ENCODE measurements around the gene ROMO1.
"Not testable (repeated sequence)": the region's sequence is repeated elsewhere in the genome, so short reads cannot be mapped to it uniquely, and the experiment has no call there.

Gene ROMO1

GRCh38 chr20:35710039-35710438 is 10.8 kb downstream of the ROMO1 start:
- no peak for DNase-seq (ENCODE audit: low read depth in 2 of 2)

- no peak for DNase-seq (ENCODE audit: low read depth in 2 of 2)
Measured at GRCh38 chr20:35710884-35711587, 11.8 kb downstream of the ROMO1 start.

GRCh38 chr20:35711588-35712209 is 12.5 kb downstream of the ROMO1 start:
- no peak for DNase-seq (ENCODE audit: low read depth in 2 of 2)

GRCh38 chr20:35713120-35713519 is 13.9 kb downstream of the ROMO1 start:
- DNase-seq (ENCODE audit: low read depth in 2 of 2): not testable (repeated sequence)

GRCh38 chr20:35714127-35714526 is 14.9 kb downstream of the ROMO1 start:
- DNase-seq (ENCODE audit: low read depth in 2 of 2): no peak

- no peak for DNase-seq (ENCODE audit: low read depth in 2 of 2)
Measured at GRCh38 chr20:35715652-35716051, 16.4 kb downstream of the ROMO1 start.

- no peak for DNase-seq (ENCODE audit: low read depth in 2 of 2)
Measured at GRCh38 chr20:35716330-35716729, 17.1 kb downstream of the ROMO1 start.

GRCh38 chr20:35718321-35718720 is 19.1 kb downstream of the ROMO1 start:
- not testable (repeated sequence) for DNase-seq (ENCODE audit: low read depth in 2 of 2)

GRCh38 chr20:35718972-35719635 is 19.9 kb downstream of the ROMO1 start:
- no peak for DNase-seq (ENCODE audit: low read depth in 2 of 2)

- no peak for DNase-seq (ENCODE audit: low read depth in 2 of 2)
Measured at GRCh38 chr20:35719717-35720116, 20.5 kb downstream of the ROMO1 start.

- DNase-seq (ENCODE audit: low read depth in 2 of 2): no peak
Measured at GRCh38 chr20:35720165-35721123, 21.2 kb downstream of the ROMO1 start.

GRCh38 chr20:35721219-35721618 is 22.0 kb downstream of the ROMO1 start:
- DNase-seq (ENCODE audit: low read depth in 2 of 2): no peak

- no peak for DNase-seq (ENCODE audit: low read depth in 2 of 2)
Measured at GRCh38 chr20:35721621-35722020, 22.4 kb downstream of the ROMO1 start.

- DNase-seq (ENCODE audit: low read depth in 2 of 2): not testable (repeated sequence)
Measured at GRCh38 chr20:35723275-35723639, 24.1 kb downstream of the ROMO1 start.

- DNase-seq (ENCODE audit: low read depth in 2 of 2): not testable (repeated sequence)
Measured at GRCh38 chr20:35723652-35724320, 24.6 kb downstream of the ROMO1 start.

- no peak for DNase-seq (ENCODE audit: low read depth in 2 of 2)
Measured at GRCh38 chr20:35724321-35725230, 25.4 kb downstream of the ROMO1 start.

GRCh38 chr20:35726842-35727711 is 27.9 kb downstream of the ROMO1 start:
- no peak for DNase-seq (ENCODE audit: low read depth in 2 of 2)

GRCh38 chr20:35729283-35729807 is 30.1 kb downstream of the ROMO1 start:
- no peak for DNase-seq (ENCODE audit: low read depth in 2 of 2)
